CD4-positive, alpha-beta T cell (primary cell): ENCODE measurements around the gene SLC2A6. TPM values are rescaled to one million over a fixed set of nuclear protein-coding genes. Genes with fewer than 3 reads are reported as not detected.

Source experiments
- ATAC-seq: fragments of 200-7000 bp; cut with Tn5 transposase; one replicate; pipeline ENCODE4 v1.10.0; 2022; ENCODE audit warnings: mild to moderate bottlenecking; ENCODE audit not compliant: poor library complexity
- CTCF ChIA-PET: fragments of 350-600 bp; sonication (Branson Sonifier 250); formaldehyde crosslinking; loops from one replicate; lab custom pipeline; 2021; ENCODE audit warnings: antibody characterized with exemption, inconsistent platforms; lab: Charles Lee
- POLR2A ChIA-PET: fragments of 350-600 bp; sonication (Branson Sonifier 250); formaldehyde crosslinking; loops from one replicate; lab custom pipeline; 2021; ENCODE audit warnings: antibody characterized with exemption, inconsistent platforms; lab: Charles Lee
- DNase-seq, 14 experiments: peaks; one replicate each; pipeline ENCODE4 v3.0.0-alpha.2; 2013 to 2020; ENCODE audit warnings: mixed read lengths in 2 of 14
- H3K27ac ChIP-seq, 2 donors: one replicate each; pipeline versions ENCODE4 v1.5.1 to v1.7.0; 2013; ENCODE audit warnings: low read length in 2 of 2, low read depth in 1 of 2, mild to moderate bottlenecking in 1 of 2
- H3K27me3 ChIP-seq, 2 experiments: 1 replicate in 1 of 2; 2 replicates in 1 of 2; pipeline versions ENCODE4 v1.6.1 to v1.7.0; 2013; ENCODE audit warnings: low read length in 2 of 2, control low read depth in 1 of 2, mild to moderate bottlenecking in 1 of 2, moderate library complexity in 1 of 2; ENCODE audit not compliant: insufficient read depth in 2 of 2, control insufficient read depth in 1 of 2
- H3K36me3 ChIP-seq: one replicate; pipeline ENCODE4 v1.6.1; 2013; ENCODE audit warnings: low read length, control low read depth; ENCODE audit not compliant: insufficient read depth
- H3K4me1 ChIP-seq: one replicate; pipeline ENCODE4 v1.6.1; 2013; ENCODE audit warnings: low read length, control low read depth; ENCODE audit not compliant: insufficient read depth
- H3K4me3 ChIP-seq: one replicate; pipeline ENCODE4 v1.5.1; 2013; ENCODE audit warnings: mild to moderate bottlenecking, low read length, moderate library complexity
- H3K9me3 ChIP-seq, 2 experiments: 1 replicate in 1 of 2; 2 replicates in 1 of 2; pipeline versions ENCODE4 v1.6.1 to v1.7.0; 2013; ENCODE audit warnings: low read length in 2 of 2, mild to moderate bottlenecking in 2 of 2, control low read depth in 1 of 2, moderate library complexity in 1 of 2; ENCODE audit not compliant: control insufficient read depth in 1 of 2, insufficient read depth in 1 of 2
- H3K27ac Mint-ChIP-seq: one replicate; pipeline ENCODE4 v1.8.0; 2020; ENCODE audit warnings: mixed read lengths
- H3K27me3 Mint-ChIP-seq: one replicate; pipeline ENCODE4 v1.8.0; 2021; ENCODE audit warnings: mixed read lengths
- H3K36me3 Mint-ChIP-seq: one replicate; pipeline ENCODE4 v1.8.0; 2021; ENCODE audit warnings: low read depth, mixed read lengths
- H3K4me1 Mint-ChIP-seq: one replicate; pipeline ENCODE4 v1.8.0; 2021; ENCODE audit warnings: low read depth, mixed read lengths
- H3K4me3 Mint-ChIP-seq: one replicate; pipeline ENCODE4 v1.8.0; 2020; ENCODE audit warnings: mild to moderate bottlenecking, mixed read lengths
- H3K9me3 Mint-ChIP-seq: one replicate; pipeline ENCODE4 v1.8.0; 2020; ENCODE audit warnings: mixed read lengths
- CTCF ChIP-seq: fragments of 200-600 bp; IDR thresholded peaks from one replicate; pipeline ENCODE4 v1.8.0; 2022; ENCODE audit warnings: antibody characterized with exemption, mild to moderate bottlenecking
- intact Hi-C, 2 experiments: fragments of 100-400 bp; cut with DNase I in 1 of 2; cut with micrococcal nuclease in 1 of 2; formaldehyde crosslinking; loops; one replicate each; pipeline versions ENCODE4 v1.15.1 to v1.9.0; 2023 to 2025; cut with DNase I, micrococcal nuclease
- total RNA-seq, 174 experiments: library from RNA in 2 of 174; stranded (reverse) in 2 of 174; gene quantifications; one replicate each; pipeline ENCODE4 v1.2.3 and lab custom pipeline; 2021 to 2026

Gene SLC2A6
- total RNA-seq, 2 experiments from 2014 or later: 1.8 to 3.2 TPM

GRCh38 chr9:133515240-133515610, 36.3 kb upstream of the SLC2A6 start:
- TF ChIP-seq CTCF: no peak
- H3K27ac ChIP-seq: no peak overlapping the region
- no peaks in the 10 kb centered on the region for H3K4me1 Mint-ChIP-seq
- intact Hi-C loops: no loop called here
- ChIA-PET CTCF (no interaction called here), POLR2A (no interaction called here)
- H3K4me3 Mint-ChIP-seq: no peak overlapping the region
- H3K27me3 Mint-ChIP-seq: no peaks in the 10 kb centered on the region
- H3K4me3 ChIP-seq: no peak overlapping the region
- ATAC-seq (no peak), DNase-seq (no peak)
- H3K36me3 Mint-ChIP-seq: no peaks in the 10 kb centered on the region
- H3K9me3 Mint-ChIP-seq: no peaks in the 10 kb centered on the region
- H3K9me3 ChIP-seq: no peaks in the 10 kb centered on the region
- no peak overlapping the region for H3K27ac Mint-ChIP-seq
- no peaks in the 10 kb centered on the region for H3K27me3 ChIP-seq
- no peaks in the 10 kb centered on the region for H3K36me3 ChIP-seq
- H3K4me1 ChIP-seq: peaks cover under 1% of the 10 kb centered on the region

GRCh38 chr9:133514460-133515239, 35.8 kb upstream of the SLC2A6 start:
- Histone ChIP-seq H3K27me3 (no peaks in the 10 kb centered on the region), H3K9me3 (no peaks in the 10 kb centered on the region), H3K36me3 (no peaks in the 10 kb centered on the region), H3K4me1 (peaks cover 6% of the 10 kb centered on the region), H3K4me3 (no peak overlapping the region), H3K27ac (no peak overlapping the region)
- no peak overlapping the region for H3K27ac Mint-ChIP-seq
- no peaks in the 10 kb centered on the region for H3K9me3 Mint-ChIP-seq
- intact Hi-C loops: no loop called here
- no peak overlapping the region for H3K4me3 Mint-ChIP-seq
- no peaks in the 10 kb centered on the region for H3K27me3 Mint-ChIP-seq
- peaks cover 2% of the 10 kb centered on the region for H3K4me1 Mint-ChIP-seq
- TF ChIP-seq CTCF: no peak
- ChIA-PET CTCF (no interaction called here), POLR2A (no interaction called here)
- ATAC-seq (no peak), DNase-seq (no peak)
- H3K36me3 Mint-ChIP-seq: no peaks in the 10 kb centered on the region

GRCh38 chr9:133513214-133514100, 34.6 kb upstream of the SLC2A6 start:
- no peak for ATAC-seq
- H3K36me3 ChIP-seq: no peaks in the 10 kb centered on the region
- H3K27me3 ChIP-seq: no peaks in the 10 kb centered on the region
- Mint-ChIP-seq H3K36me3 (no peaks in the 10 kb centered on the region), H3K27me3 (no peaks in the 10 kb centered on the region), H3K4me3 (no peak overlapping the region), H3K4me1 (peaks cover 13% of the 10 kb centered on the region), H3K27ac (no peak overlapping the region), H3K9me3 (no peaks in the 10 kb centered on the region)
- POLR2A ChIA-PET: no interaction called here
- no peak overlapping the region for H3K27ac ChIP-seq
- intact Hi-C loops: no loop called here
- no peak for DNase-seq
- no peak for TF ChIP-seq CTCF
- H3K9me3 ChIP-seq: no peaks in the 10 kb centered on the region
- CTCF ChIA-PET: no interaction called here
- H3K4me3 ChIP-seq: no peak overlapping the region
- peaks cover 18% of the 10 kb centered on the region for H3K4me1 ChIP-seq
